Retina (tissue), 1 donor: ENCODE measurements around the gene LINGO3.

Experiments
- DNase-seq: peaks from one replicate; pipeline ENCODE4 v3.0.0-alpha.2; 2016

Gene LINGO3

GRCh38 chr19:2326699-2327360 lies 18.9 kb upstream of the LINGO3 start:
- no peak for DNase-seq

- no peak for DNase-seq
Measured at GRCh38 chr19:2325281-2326046, 17.5 kb upstream of the LINGO3 start.

GRCh38 chr19:2324220-2324948 lies 16.4 kb upstream of the LINGO3 start:
- peak; percentile 53 for DNase-seq

- no peak for DNase-seq
Measured at GRCh38 chr19:2323707-2324106, 15.8 kb upstream of the LINGO3 start.

- no peak for DNase-seq
Measured at GRCh38 chr19:2321565-2322283, 13.8 kb upstream of the LINGO3 start.

- DNase-seq, result no peak
Measured at GRCh38 chr19:2320939-2321338, 13.0 kb upstream of the LINGO3 start.

GRCh38 chr19:2320049-2320448 lies 12.1 kb upstream of the LINGO3 start:
- no peak for DNase-seq

- no peak for DNase-seq
Measured at GRCh38 chr19:2319551-2319950, 11.6 kb upstream of the LINGO3 start.

GRCh38 chr19:2318923-2319322 lies 11.0 kb upstream of the LINGO3 start:
- DNase-seq, result no peak

GRCh38 chr19:2317756-2318155 lies 9.8 kb upstream of the LINGO3 start:
- no peak for DNase-seq

GRCh38 chr19:2317300-2317699 lies 9.3 kb upstream of the LINGO3 start:
- no peak for DNase-seq

GRCh38 chr19:2315818-2316353 lies 7.9 kb upstream of the LINGO3 start:
- peak; percentile 83 for DNase-seq

- DNase-seq, result no peak
Measured at GRCh38 chr19:2315121-2315817, 7.3 kb upstream of the LINGO3 start.

- DNase-seq, result no peak
Measured at GRCh38 chr19:2312820-2313501, 5.0 kb upstream of the LINGO3 start.

- no peak for DNase-seq
Measured at GRCh38 chr19:2311093-2311492, 3.1 kb upstream of the LINGO3 start.

GRCh38 chr19:2309734-2310362 lies 1.9 kb upstream of the LINGO3 start:
- no peak for DNase-seq

- DNase-seq, result no peak
Measured at GRCh38 chr19:2307518-2308012, 389 bp downstream of the LINGO3 start.

- DNase-seq, result peak; percentile 29
Measured at GRCh38 chr19:2306971-2307370, 983 bp downstream of the LINGO3 start.

GRCh38 chr19:2306281-2306806 lies 1.6 kb downstream of the LINGO3 start:
- no peak for DNase-seq

- peak; percentile 84 for DNase-seq
Measured at GRCh38 chr19:2305452-2306280, 2.3 kb downstream of the LINGO3 start.
